Umbilical cord (tissue), 2 donors: Measurements from ENCODE around the gene HINT3. TPM values are rescaled to one million over a fixed set of nuclear protein-coding genes. Genes with fewer than 3 reads are reported as not detected.
"Not testable (repeated sequence)": the region's sequence is repeated elsewhere in the genome, so short reads cannot be mapped to it uniquely, and the experiment has no call there.

ENCODE experiments used
- DNase-seq: peaks from one replicate; pipeline ENCODE4 v3.0.0-alpha.2; 2015; ENCODE audit warnings: low spot score
- total RNA-seq: library from RNA; depleted of rRNA; stranded (reverse); fragments of >200 nt; gene quantifications from one replicate; pipeline ENCODE4 v1.2.3, GENCODE V29; 2014; ENCODE audit warnings: low replicate concordance; ENCODE audit not compliant: insufficient read depth

HINT3 gene
- total RNA-seq, 1 donor from 2014 or later: 41.9 TPM

- peak; percentile 71 for DNase-seq
Measured at GRCh38 chr6:125995972-125996580, 39.5 kb downstream of the HINT3 start.

GRCh38 chr6:126002755-126003679, 46.4 kb downstream of the HINT3 start:
- DNase-seq: no peak

- DNase-seq: no peak
Measured at GRCh38 chr6:126007800-126008199, 51.2 kb downstream of the HINT3 start.

GRCh38 chr6:126010040-126010439, 53.5 kb downstream of the HINT3 start:
- DNase-seq: no peak

- no peak for DNase-seq
Measured at GRCh38 chr6:126015863-126016262, 59.3 kb downstream of the HINT3 start.

GRCh38 chr6:126016591-126016990, 60.0 kb downstream of the HINT3 start:
- no peak for DNase-seq

- no peak for DNase-seq
Measured at GRCh38 chr6:126017668-126018067, 61.1 kb downstream of the HINT3 start.

DNA sequence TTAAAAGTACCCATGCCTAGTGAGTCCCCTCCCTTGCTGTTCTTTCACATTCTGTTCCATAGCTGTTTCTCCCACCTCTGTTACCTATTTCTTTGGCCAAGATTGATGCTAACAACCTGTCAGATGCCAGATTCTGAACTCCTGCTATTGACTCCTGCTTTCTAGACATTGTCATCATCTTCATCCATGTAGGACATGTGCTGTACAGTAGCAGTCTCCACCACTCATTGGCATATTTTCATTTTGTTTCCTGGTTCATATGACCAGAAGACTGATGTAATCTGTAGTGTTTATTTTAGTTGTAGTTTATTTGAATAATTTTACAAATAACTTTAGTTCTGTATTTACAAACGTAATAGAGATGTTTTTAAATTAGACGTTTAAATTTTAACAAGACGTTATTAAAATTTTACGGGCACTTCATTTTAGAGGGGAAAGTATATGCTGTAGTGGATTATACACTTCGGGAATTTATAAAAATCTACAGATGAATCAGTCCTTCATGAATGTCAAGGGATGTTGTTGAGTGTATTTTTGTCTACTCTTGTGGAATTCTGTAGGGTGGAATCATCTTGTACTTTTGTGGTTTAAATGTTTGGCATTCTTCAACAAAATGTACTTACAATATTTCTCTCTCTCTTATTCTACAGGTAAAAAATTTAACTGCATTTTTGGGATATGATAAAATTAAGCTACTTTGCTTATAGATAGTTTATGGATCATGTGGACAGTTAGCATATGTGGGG, 63.9 kb downstream of the HINT3 start:
- no peak for DNase-seq

- not testable (repeated sequence) for DNase-seq
Measured at GRCh38 chr6:126023474-126023873, 66.9 kb downstream of the HINT3 start.

DNA sequence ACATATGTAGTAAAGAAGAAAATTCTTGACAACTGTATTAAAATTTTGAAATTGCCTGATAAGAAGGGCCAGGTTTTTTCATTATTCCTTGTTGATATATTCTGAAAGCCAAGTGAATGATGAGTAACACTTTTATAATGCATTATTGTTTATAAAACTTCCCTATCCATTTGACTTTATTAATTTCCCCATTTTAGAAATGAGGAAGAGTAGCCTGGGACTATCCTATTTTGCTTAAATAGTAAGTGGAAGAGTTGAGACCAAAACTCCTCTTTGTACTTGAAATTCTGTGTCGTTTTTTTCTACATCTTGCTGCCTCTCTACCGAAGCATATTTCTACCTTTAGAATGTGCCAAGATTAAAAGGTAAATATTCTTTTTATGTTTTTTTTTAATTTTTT, 69.4 kb downstream of the HINT3 start:
- DNase-seq: no peak

GRCh38 chr6:126027601-126028000, 71.0 kb downstream of the HINT3 start:
- no peak for DNase-seq

Other genes starting within 250 kb of the HINT3 start
- gene HEY2, start 207.1 kb upstream of the HINT3 start, total RNA-seq: 37.6 TPM
- gene NCOA7, start 165.8 kb upstream of the HINT3 start, total RNA-seq: 31.3 TPM
- 19.5 TPM for gene TRMT11, start 29.8 kb downstream of the HINT3 start, total RNA-seq